HG03575 (cell line): Measurements from ENCODE around the gene TPD52L1.

ENCODE experiments used
- ATAC-seq: cut with Tn5 transposase; IDR thresholded peaks from one replicate; pipeline ENCODE4 v1.9.1; 2021; ENCODE audit not compliant: unreplicated experiment, insufficient number of reproducible peaks, low FRiP score; ENCODE audit errors: extremely low read depth

The TPD52L1 gene

DNA sequence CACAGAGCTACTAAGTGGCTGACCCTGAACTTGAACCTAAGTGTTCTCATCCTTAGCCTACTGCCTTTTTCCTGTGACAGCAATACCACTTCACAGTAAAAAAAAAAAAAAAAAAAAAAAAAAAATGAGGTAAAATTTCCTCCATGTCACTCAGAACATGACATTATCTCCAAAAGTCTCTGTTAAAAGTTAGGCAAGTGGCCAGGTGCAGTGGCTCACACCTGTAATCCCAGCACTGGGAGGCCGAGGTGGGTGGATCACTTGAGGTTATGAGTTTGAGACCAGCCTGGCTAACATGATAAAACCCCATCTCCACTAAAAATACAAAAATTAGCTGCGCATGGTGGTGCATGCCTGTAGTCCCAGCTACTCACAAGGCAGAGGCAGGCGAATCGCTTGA lies 159.4 kb downstream of the TPD52L1 start:
- no peak for ATAC-seq
